Esophagus squamous epithelium (tissue), 4 donors: ENCODE results near the gene PTPRT.

ENCODE experiments used
- POLR2A ChIP-seq, 4 donors: fragments of 450-650 bp; IDR thresholded peaks; one replicate each; pipeline ENCODE4 v1.6.1; 2017; ENCODE audit warnings: antibody characterized with exemption in 4 of 4, mild to moderate bottlenecking in 4 of 4, moderate library complexity in 3 of 4
- TF ChIP-seq, protein P1 (sequence below), 6 experiments: fragments of 450-650 bp in 4 of 6; fragments of 200-600 bp in 2 of 6; sonication (generic) in 2 of 6; IDR thresholded peaks; one replicate each; pipeline ENCODE4 v1.5.1; 2016 to 2019; ENCODE audit warnings: antibody characterized with exemption in 6 of 6, mild to moderate bottlenecking in 4 of 6, moderate library complexity in 4 of 6

DNA sequence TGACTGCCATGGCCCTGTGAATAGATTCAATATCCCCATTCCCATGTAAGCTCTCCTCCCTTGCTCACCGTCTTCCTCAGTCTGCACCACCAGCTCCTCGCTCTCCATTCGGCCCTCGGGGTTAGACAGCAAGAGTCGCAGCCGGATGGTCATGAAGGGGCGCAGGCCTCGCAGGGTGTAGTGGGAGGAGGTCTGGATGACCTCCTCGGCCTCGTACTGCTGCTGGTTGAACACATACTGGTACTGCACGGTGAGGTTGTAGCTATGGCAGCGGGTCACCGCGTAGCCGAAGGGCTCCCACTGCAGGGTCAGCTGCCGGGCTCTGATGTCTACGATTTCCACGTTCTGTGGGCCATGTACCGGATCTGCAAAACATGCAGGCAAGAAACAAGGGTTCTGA lies 717.5 kb downstream of the PTPRT start:
- TF ChIP-seq, protein P1, sequence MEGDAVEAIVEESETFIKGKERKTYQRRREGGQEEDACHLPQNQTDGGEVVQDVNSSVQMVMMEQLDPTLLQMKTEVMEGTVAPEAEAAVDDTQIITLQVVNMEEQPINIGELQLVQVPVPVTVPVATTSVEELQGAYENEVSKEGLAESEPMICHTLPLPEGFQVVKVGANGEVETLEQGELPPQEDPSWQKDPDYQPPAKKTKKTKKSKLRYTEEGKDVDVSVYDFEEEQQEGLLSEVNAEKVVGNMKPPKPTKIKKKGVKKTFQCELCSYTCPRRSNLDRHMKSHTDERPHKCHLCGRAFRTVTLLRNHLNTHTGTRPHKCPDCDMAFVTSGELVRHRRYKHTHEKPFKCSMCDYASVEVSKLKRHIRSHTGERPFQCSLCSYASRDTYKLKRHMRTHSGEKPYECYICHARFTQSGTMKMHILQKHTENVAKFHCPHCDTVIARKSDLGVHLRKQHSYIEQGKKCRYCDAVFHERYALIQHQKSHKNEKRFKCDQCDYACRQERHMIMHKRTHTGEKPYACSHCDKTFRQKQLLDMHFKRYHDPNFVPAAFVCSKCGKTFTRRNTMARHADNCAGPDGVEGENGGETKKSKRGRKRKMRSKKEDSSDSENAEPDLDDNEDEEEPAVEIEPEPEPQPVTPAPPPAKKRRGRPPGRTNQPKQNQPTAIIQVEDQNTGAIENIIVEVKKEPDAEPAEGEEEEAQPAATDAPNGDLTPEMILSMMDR (IDR thresholded peaks at IDR 0.05) = no peak
- TF ChIP-seq POLR2A (IDR thresholded peaks at IDR 0.05) = no peak
